Femur (tissue), 1 donor: ENCODE measurements around the gene DDX28.
A peak's percentile ranks its signal among the peaks of the same experiment; 100 is the strongest.
"Not testable (repeated sequence)": the region's sequence is repeated elsewhere in the genome, so short reads cannot be mapped to it uniquely, and the experiment has no call there.

Experiments used
- DNase-seq: peaks from one replicate; pipeline ENCODE4 v3.0.0-alpha.2; 2017

Gene DDX28

DNA sequence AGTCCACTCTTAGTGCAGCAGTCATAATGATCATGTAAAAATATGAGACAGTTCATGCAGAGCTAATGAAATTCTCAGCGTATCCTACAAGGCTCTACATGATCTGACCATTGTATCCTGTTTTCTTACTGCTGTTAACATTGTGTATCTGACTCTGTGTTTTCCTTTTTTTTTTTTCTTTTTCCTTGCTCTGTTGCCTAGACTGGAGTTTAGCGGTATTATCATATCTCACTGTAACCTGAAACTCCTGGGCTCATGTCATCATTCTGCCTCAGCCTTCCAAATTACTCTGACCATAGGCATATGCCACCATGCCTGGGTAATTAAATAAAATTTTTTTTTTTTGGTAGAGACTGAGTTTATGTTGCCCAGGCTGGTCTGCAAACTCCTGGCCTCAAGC is 12.2 kb upstream of the DDX28 start:
- no peak for DNase-seq

DNA sequence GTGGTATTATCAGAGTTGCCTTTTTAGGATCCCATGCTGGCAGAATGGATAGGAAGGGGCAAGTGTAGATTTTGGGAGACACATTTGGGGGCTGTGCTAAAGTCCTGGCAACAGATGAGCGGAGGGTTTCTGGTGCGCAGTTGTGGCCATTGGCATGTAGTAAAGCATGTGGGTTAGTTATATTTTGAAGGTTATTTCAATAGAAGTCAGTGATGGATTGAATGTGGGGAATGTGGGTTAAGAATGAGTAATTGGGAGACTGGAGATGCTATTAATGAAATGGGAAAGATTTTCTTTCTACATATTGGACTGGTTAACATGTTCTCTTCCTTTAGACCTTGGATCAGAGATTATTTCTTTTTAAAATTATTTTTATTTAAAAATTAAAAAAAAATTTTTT is 10.1 kb upstream of the DDX28 start:
- DNase-seq = no peak

GRCh38 chr16:68031951-68032350 is 8.9 kb upstream of the DDX28 start:
- no peak for DNase-seq

DNA sequence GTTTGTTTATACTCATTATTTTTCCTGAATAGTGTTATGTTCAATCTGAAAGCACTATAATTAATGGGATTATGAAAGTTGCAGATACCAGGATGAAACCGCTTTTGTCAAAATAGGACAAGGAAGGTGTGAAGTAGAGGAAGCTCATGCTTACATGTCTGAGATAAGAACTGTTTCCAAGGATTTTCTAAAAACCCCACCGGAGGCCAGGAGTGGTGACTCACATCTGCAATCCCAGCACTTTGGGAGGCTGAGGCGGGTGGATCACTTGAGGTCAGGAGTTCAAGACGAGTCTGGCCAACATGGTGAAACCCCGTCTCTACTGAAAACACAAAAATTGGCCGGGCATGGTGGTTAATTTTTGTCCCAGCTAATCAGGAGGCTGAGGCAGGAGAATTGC is 7.1 kb upstream of the DDX28 start:
- not testable (repeated sequence) for DNase-seq

GRCh38 chr16:68028996-68029395 is 6.0 kb upstream of the DDX28 start:
- no peak for DNase-seq

GRCh38 chr16:68022278-68022727 is 729 bp downstream of the DDX28 start:
- peak; percentile 23 for DNase-seq

DNA sequence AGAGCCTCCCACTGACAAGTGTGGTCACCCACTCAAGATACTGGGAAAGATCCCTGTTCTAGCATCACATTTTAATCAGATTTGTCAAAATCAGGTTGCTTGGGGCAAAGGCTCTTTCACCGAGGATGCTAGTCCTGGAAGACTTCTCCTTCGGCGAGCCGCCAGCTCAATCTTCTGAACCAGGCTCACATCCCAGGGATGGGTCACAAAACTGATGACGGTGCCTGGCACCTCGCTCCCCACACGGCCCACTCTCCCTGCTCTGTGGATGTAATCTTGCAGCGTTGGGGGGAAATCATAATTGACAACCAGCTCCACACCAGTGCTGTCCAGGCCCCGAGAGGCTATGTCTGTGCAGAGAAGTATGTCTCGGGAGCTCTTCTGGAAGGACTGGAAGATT is 1.5 kb downstream of the DDX28 start:
- no peak for DNase-seq

GRCh38 chr16:68019167-68019680 is 3.8 kb downstream of the DDX28 start:
- DNase-seq = no peak

DNA sequence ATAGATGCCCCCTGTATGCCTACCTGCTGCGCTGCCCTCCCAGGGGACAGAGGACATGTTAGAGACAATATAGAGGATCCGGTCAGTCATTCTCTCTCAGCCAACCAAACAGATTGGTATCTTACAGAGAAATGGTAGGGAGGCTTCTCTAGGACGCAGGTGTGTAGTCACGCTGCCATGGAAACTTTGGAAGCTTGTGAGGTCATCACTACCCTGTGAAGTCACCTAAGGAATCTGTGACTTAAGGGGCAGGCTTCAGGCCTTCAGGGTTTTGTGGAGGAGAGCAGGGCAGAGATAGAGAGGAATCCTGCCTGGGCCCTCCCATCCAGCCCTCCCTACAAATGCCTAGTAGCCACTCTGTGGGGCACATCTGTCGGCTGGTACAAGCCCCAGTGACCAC is 7.4 kb downstream of the DDX28 start, which contains the start of gene DPEP2NB:
TSS of gene DPEP2NB (minus strand) at position 231 of the 400 bp plus-strand sequence. CDS start at position 90, 141 bp downstream.
- DNase-seq = no peak

GRCh38 chr16:68013440-68013839 is 9.6 kb downstream of the DDX28 start:
- DNase-seq = no peak

DNA sequence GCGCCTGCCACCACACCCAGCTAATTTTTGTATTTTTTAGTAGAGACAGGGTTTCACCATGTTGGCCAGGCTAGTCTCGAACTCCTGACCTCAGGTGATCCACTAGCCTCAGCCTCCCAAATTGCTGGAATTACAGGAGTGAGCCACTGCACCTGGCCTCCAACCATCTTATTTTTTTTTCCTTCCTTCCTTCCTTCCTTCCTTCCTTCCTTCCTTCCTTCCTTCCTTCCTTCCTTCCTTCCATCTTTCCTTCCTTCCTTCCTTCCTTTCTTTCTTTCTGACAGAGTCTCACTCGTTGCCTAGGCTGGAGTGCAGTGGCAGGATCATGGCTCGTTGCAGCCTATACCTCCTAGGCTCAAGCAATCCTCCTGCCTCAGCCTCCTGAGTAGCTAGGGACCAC is 13.2 kb downstream of the DDX28 start:
- DNase-seq = not testable (repeated sequence)

GRCh38 chr16:68009157-68009735 is 13.8 kb downstream of the DDX28 start:
- DNase-seq = no peak

- peak; percentile 52 for DNase-seq
Observed at GRCh38 chr16:68005786-68006286, 17.2 kb downstream of the DDX28 start.

DNA sequence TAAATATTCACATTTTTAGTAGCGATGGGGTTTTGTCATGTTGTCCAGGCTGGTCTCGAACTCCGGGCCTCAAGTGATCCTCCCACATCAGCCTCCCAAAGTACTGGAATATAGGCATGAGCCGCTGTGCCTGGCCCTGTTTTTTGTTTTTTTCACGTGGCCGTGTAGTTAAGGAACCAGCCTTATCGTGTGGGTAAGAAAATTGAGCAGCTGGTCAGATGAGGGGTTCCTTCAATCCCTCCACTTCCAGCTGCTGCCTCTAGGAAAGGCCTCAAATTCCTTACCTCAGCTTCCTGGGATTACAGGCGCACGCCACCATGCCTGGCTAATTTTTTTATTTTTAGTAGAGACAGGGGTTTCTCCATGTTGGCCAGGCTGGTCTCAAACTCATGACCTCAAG is 17.8 kb downstream of the DDX28 start:
- DNase-seq = no peak

GRCh38 chr16:68003031-68003430 is 20.0 kb downstream of the DDX28 start:
- DNase-seq = no peak

GRCh38 chr16:68000450-68000849 is 22.6 kb downstream of the DDX28 start:
- no peak for DNase-seq

DNA sequence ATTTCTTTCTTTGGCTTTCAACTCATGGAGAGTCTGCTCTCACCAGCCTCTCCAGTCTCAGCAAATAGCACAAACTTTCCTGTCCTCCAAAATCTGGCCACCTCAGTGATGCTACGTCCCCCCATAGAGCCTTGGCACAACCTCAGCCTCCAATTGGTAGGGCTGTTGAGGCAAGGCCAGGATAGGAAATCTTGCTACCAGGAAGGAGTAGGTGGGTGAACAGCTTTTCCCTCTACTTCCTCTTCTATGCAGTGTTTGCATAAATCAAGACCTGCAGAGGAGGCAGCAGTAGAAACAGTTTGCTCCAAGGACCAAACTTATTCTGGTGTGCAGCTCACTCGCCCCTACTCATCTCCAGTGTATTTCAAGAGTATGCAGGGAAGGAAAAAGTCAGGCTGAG is 23.0 kb downstream of the DDX28 start:
- no peak for DNase-seq

DNA sequence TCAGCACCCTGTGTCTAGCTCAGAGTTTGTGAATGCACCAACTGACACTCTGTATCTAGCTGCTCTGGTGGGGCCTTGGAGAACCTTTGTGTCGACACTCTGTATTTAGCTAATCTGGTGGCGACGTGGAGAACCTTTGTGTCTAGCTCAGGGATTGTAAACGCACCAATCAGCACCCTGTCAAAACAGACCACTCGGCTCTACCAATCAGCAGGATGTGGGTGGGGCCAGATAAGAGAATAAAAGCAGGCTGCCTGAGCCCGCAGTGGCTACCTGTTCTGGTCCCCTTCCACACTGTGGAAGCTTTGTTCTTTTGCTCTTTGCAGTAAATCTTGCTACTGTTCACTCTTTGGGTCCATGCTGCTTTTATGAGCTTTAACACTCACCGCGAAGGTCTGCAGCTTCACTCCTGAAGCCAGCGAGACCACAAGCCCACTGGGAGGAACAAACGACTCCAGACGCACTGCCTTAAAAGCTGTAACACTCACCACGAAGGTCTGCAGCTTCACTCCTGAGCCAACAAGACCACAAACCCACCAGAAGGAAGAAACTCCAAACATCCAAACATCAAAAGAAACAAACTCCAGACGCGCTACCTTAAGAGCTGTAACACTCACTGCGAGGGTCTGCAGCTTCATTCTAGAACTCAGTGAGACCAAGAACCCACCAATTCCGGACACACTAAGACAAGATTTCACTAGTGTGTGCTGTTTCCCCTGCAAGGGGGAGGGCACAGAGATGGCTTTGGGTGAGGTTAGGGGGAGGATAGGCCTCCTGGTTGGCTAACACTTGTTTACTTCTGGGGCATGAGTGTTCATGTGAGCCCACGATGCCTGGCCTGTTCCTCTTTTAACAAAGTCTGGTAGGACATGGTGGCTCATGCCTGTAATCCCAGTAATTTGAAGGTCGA is 24.0 kb downstream of the DDX28 start, which contains the start of gene DPEP2:
TSS of gene DPEP2 (minus strand) at position 706 of the 910 bp plus-strand sequence. CDS start 6,272 bp downstream, outside the sequence.
- DNase-seq = not testable (repeated sequence)

GRCh38 chr16:67998231-67998778 is 24.7 kb downstream of the DDX28 start:
- not testable (repeated sequence) for DNase-seq

- DNase-seq = no peak
Observed at GRCh38 chr16:67996666-67997065, 26.4 kb downstream of the DDX28 start.

GRCh38 chr16:67995423-67995822 is 27.6 kb downstream of the DDX28 start:
- DNase-seq = no peak

- not testable (repeated sequence) for DNase-seq
Observed at GRCh38 chr16:67994040-67994408, 29.0 kb downstream of the DDX28 start.
